ENCODE results near the gene ILK.

ILK gene

DNA sequence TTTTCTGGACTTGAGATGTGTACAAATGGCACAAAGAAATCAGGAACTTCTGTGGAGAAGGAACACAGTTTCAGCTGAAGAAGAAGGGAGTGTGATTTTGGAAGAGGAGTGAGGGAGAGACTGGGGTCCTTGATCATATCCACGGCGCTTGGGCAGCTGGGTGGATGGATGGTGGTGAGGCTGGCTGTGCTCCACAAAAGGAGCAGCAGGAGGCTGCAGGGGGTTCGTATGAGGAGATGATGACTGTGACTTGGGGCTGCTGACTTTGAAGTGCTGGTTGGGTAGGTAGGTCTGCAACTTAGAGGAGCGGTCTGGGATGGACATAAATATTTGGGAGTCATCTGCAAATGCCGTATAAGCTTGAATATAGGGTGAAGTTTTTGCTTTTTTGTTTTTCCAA, 53.4 kb downstream of the ILK start:
- DNase-seq (ENCODE audit: low read depth), result no peak

DNA sequence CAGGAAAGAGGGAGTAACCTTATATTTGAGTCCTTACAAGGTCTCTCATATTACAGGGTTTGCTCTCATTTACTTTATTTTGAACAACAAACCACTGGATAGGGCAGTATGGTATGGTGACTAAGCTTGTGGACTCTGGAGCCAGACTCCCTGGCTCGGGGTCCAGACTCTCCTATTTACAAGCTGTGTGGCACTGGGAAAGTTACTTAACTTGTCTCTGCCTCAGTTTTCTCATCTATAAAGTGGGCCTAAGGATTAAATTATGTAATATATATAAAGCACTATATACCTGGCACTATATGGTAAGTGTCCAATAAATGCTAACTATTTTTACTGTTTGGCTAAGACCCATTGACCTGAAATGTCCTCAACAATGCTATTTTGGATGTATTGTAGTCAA, 53.8 kb downstream of the ILK start:
- no peak for DNase-seq (ENCODE audit: low read depth)

DNA sequence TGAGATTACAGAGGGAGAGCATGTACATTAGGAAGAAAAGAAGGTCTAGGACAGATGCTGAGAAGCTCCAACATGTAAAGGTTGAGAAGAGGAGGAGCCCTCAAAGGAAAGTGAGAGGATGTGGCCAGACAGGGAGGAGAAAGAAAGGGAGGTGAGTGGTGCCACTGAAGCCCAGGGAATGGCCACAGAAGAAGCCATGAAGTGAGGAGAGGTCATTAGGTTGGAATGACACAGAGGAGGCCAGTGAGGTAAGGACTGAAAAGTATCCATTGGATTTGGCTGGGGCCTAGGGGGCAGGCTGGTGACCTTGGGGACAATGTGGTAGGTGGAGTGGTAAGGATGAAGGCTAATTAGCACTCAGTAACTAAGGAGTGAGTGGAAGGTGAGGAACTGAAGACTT, 55.1 kb downstream of the ILK start:
- DNase-seq (ENCODE audit: low read depth), result no peak

Data from T follicular helper cell (primary cell).